Endometrial microvascular endothelial cells (primary cell): ENCODE results near the gene PLRG1. TPM values are rescaled to one million over a fixed set of nuclear protein-coding genes. Genes with fewer than 3 reads are reported as not detected.

Source experiments
- in situ Hi-C: cut with HindIII; loops from 2 replicates; pipeline ENCODE4 v1.10.0; 2017; ENCODE audit warnings: low sequenced_read_pairs, low pct_unique_long_range_greater_than_20kb; ENCODE audit errors: inconsistent ontology term
- total RNA-seq: library from RNA; depleted of rRNA; stranded (reverse); fragments of >200 nt; gene quantifications from one replicate; pipeline ENCODE4 v1.2.3, GENCODE V29; 2015; ENCODE audit errors: inconsistent ontology term

The PLRG1 gene
- total RNA-seq, 1 donor from 2014 or later = 73.2 TPM

GRCh38 chr4:154578919-154579318, 28.7 kb upstream of the PLRG1 start:
- in situ Hi-C loops = no loop called here

- in situ Hi-C loops = no loop called here
Observed at GRCh38 chr4:154577324-154577723, 27.1 kb upstream of the PLRG1 start.

GRCh38 chr4:154574311-154574710, 24.1 kb upstream of the PLRG1 start:
- in situ Hi-C loops = no loop called here

- in situ Hi-C loops = no loop called here
Observed at GRCh38 chr4:154573190-154573870, 23.1 kb upstream of the PLRG1 start.

GRCh38 chr4:154569584-154569983, 19.4 kb upstream of the PLRG1 start:
- in situ Hi-C loops = no loop called here

GRCh38 chr4:154569028-154569427, 18.8 kb upstream of the PLRG1 start:
- in situ Hi-C loops = no loop called here

GRCh38 chr4:154566639-154567204, 16.5 kb upstream of the PLRG1 start:
- in situ Hi-C loops = no loop called here

- in situ Hi-C loops = no loop called here
Observed at GRCh38 chr4:154565704-154566103, 15.5 kb upstream of the PLRG1 start.

- in situ Hi-C loops = no loop called here
Observed at GRCh38 chr4:154564311-154564710, 14.1 kb upstream of the PLRG1 start.

- in situ Hi-C loops = no loop called here
Observed at GRCh38 chr4:154562697-154563254, 12.6 kb upstream of the PLRG1 start, which contains the start of gene FGB. Gene FGB (plus strand): TSS chr4:154563011. CDS start chr4:154563019, 8 bp downstream.

- in situ Hi-C loops = no loop called here
Observed at GRCh38 chr4:154560824-154561231, 10.6 kb upstream of the PLRG1 start.

GRCh38 chr4:154560419-154560801, 10.2 kb upstream of the PLRG1 start:
- in situ Hi-C loops = no loop called here

- in situ Hi-C loops = no loop called here
Observed at GRCh38 chr4:154559494-154560418, 9.6 kb upstream of the PLRG1 start.

- in situ Hi-C loops = no loop called here
Observed at GRCh38 chr4:154559141-154559493, 8.9 kb upstream of the PLRG1 start.

- in situ Hi-C loops = no loop called here
Observed at GRCh38 chr4:154551872-154552686, 1.9 kb upstream of the PLRG1 start.

GRCh38 chr4:154545689-154546088, 4.5 kb downstream of the PLRG1 start:
- in situ Hi-C loops = no loop called here

- in situ Hi-C loops = no loop called here
Observed at GRCh38 chr4:154542271-154542879, 7.8 kb downstream of the PLRG1 start.

- in situ Hi-C loops = no loop called here
Observed at GRCh38 chr4:154534296-154534695, 15.9 kb downstream of the PLRG1 start.
